HG02642 (cell line): ENCODE measurements around the gene TMIGD1.

Experiments used
- ATAC-seq: cut with Tn5 transposase; IDR thresholded peaks from one replicate; pipeline ENCODE4 v1.9.1; 2021; ENCODE audit warnings: mild to moderate bottlenecking; ENCODE audit not compliant: unreplicated experiment, poor library complexity

Gene TMIGD1

GRCh38 chr17:30333503-30334360 is at the start of gene TMIGD1:
TMIGD1 (minus strand) TSS chr17:30334057; CDS start chr17:30332133, 1,924 bp downstream.
- no peak for ATAC-seq

DNA sequence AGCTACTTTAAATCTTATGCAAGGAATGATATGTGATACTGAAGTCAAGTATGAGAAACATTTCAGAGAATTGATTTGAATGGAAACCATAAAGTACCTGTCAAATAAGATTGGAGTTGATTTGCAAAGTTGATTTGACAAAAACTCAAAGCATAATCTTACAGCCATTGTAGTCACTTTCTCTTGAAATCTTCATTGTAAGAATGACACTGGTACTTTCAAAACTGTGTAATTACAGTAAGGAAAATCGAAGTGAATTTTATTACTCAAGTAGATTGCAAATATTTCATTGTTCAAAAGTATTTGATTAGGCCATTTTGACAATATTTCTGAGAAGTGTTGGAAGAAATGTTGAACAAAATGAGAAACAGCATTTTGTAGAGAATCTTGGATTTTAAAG is 48.5 kb upstream of the TMIGD1 start:
- ATAC-seq: no peak

- ATAC-seq: no peak
Observed at GRCh38 chr17:30381340-30381659, 47.4 kb upstream of the TMIGD1 start.

DNA sequence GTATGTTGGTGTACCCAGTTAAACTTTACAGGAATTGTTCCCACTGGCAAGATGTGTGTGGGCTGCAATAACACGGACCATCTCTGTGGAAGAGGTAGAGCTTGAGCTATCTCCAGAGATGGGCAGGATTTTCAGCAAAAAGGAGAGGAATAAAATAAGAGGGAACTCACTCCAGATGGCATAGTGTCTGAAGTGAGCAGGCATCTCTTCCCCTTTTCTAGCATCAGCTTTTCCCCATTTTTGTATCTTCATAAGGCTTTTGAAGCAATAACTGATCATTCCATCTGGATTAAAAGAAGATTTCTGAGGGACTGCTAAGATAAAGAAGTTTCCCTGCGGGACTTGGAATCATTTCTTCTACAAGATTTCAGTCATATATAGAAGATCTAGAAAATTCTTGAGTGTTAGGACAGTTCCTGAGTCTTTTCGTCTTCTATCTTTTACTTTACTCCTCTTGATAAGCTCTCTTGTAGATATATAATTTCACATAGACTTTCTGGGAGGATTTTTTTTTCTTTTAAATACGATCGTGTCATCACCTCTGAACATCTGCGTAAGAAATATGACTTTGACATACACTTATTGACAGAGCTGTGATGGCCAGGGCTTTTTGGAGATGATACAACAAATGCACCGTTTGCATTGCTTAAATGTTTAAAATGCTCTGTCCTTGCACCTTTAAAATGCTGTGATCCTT is 46.9 kb upstream of the TMIGD1 start:
- no peak for ATAC-seq

DNA sequence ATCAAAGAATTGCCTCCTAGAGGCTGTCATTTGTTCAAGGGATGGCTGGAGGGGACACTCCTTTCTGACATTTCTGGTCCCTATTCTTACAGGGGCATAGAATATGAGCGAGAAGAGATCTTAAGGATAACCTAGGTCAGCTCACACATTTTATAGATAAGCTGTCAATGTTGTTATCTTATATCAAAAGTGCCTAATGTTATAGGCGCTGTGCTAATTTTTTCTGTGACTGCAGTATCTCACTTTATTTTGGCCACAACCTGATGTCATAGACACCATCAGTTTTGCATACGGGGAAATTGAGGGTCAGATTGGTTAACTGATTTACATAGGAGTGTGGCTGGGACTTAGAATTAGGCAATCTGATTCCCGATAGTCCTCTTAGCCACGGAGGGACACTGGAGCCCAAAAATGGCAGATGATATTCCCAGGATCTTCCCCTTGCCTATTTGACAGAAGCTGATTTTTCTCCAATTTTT is 46.1 kb upstream of the TMIGD1 start:
- no peak for ATAC-seq

- ATAC-seq: peak; percentile 12
Observed at GRCh38 chr17:30379303-30379902, 45.5 kb upstream of the TMIGD1 start.

GRCh38 chr17:30378825-30379302 is 45.0 kb upstream of the TMIGD1 start, which contains the start of gene CPD:
CPD (plus strand) TSS chr17:30378927; CDS start chr17:30378981, 54 bp downstream.
- ATAC-seq: peak; percentile 90

GRCh38 chr17:30378241-30378824 is 44.5 kb upstream of the TMIGD1 start:
- peak; percentile 12 for ATAC-seq

DNA sequence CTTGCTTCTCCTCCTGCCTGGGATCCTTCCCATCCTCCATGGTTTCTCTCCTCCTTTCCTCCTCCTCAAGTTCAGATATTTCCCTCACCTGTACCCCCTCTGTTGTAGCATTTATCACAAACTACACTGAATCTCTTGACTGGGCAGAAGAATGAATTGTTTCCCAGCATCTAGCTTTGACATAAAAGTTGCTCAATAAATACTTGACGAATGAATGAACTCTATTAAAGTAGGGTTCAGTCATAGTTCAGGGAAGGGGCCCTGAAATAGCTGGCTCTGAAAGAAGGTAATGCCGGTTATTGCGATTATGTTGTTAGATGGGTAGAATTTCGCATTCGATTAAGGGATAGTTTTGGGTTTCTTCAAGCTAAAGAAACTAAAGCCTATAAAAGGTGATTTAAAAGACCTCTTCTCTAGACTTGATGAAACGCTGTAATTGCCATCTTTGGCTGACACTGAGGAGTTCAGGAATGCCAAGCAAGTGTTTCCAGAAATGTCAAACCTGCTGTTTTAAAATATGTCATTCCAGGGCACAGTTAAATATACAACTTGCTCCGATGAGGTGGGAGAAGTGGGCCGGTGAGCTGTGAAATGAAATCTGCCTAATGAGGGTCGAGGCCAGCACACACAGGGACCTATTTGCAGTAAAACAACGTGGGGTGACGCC is 43.9 kb upstream of the TMIGD1 start:
- ATAC-seq: no peak

DNA sequence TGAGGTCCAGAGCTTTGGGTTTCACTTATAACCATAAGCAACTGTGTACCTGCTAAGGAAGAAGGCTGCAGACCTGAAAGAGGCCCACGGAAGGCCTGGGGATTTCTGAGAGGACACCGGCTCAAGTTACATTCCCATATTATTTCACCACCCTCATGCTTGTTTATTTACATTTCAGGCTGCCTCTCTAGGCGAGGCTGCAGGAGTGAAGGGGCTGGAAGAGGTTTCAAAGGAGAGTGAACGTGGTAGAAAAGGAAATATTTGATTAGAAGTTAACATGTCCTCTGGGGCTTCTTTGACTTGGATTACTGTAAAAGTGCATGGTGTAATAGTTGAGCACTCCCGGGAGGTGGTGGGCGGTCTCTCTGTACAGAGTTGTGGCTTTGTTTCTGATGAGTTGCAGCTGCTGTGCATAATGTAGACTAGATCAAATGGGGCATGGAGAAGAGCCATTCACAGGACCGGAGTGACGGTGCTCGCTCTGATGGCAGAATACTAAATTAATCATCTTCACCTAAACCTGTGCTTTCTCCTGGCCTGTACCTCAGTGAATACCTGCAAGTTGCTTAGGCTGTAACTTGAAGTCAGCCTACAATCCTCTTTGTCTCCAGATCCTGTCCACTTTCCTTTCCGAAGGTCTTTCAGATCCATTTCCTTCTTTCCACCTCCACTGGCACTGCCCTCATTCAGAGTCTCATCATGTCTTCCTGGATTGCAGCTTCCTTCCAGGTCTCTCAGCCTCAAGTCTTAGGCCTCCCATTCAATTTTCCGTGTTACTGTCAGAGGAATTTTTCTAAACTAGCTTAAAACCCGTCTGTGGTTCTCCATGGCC is 43.0 kb upstream of the TMIGD1 start:
- no peak for ATAC-seq

- ATAC-seq: no peak
Observed at GRCh38 chr17:30375661-30376060, 41.8 kb upstream of the TMIGD1 start.

- ATAC-seq: no peak
Observed at GRCh38 chr17:30372755-30373154, 38.9 kb upstream of the TMIGD1 start.

GRCh38 chr17:30369995-30370394 is 36.1 kb upstream of the TMIGD1 start:
- no peak for ATAC-seq

DNA sequence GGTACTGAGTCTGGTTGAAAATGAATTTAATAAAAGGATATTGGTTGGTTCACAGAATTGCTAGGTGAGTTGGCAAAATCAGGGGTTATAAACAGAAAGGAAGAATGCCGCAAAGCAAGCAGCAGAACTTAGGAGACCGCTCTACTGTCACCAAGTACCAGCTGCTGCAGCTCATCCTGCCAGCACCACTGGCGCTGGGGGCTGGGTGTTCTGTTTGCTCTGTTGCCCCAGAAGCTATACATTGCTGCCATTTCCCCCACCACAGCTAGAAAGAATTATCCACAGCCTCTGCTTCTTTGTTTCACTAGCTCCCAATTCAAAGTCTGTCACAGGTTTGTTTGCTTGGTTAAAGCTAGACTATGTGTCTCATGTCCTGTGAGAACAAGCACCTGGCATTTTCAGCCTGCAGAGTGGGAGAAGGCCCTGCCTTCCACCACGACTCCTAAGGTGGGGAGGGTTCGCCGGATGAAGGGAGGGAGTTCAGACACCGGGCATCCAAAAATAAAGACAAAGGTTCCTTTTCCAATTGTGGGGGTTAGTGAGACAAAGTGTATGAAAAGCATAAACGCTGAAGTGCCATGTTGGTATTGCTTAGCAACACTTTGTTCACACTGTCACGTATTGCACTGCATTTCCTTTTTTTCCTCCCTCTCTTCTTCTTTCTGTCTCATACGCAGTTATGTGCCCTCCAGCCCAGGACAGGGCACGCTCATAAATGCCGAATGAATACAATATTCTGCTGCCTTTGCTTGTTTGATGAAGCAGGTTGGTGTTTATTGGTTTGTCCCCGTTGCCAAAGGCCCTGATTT is 35.3 kb upstream of the TMIGD1 start:
- ATAC-seq: no peak

DNA sequence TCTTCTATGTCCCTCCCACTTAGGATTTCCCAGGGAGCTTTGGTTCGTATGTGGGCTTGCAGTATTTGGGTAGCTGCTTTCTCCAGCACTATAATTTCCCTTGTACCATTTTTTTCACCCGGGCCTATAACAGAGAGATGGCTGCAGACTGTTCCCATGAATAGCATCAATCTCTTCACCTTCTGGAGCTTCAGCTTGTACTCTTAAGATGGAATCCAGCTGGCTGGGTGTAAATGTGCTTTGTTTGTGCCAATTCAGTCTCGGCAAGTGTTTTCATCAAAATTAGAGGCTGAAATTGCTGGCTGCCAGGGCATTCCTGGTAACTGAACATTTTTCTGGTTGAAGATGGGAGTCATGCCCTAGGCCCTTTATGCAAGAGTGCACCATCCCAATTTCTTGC is 32.7 kb upstream of the TMIGD1 start:
- ATAC-seq: no peak

GRCh38 chr17:30363715-30364202 is 29.9 kb upstream of the TMIGD1 start:
- ATAC-seq: peak; percentile 77

DNA sequence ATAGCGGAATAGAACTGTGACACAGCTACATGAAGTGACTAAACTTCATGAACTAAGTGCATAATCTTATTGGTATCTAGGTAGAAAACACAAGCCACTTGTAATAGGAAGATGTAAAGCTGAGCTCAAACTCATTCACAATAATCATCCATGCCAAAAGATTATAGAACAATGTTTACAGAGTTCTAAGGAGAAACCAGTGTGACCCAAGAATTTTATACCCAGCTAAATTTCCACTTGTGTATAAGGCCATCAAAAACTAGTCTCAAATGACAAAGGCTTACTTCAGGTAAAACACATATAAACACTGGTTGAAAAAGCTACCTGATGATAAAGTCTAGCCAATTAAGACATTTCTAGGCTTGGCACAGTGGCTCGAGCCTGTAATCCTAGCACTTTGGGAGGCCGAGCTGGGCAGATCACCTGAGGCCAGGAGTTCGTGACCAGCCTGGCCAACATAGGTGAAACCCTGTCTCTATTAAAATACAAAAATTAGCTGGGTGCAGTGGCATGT is 28.0 kb upstream of the TMIGD1 start:
- no peak for ATAC-seq
